Muscle of leg (tissue), 11 donors: Measurements from ENCODE around the gene DIAPH1. TPM values are rescaled to one million over a fixed set of nuclear protein-coding genes. Genes with fewer than 3 reads are reported as not detected.

Experiments used
- DNase-seq: peaks from one replicate; pipeline ENCODE4 v3.0.0; 2013
- H3K27ac ChIP-seq: one replicate; pipeline ENCODE4 v1.5.1; 2013; ENCODE audit warnings: mild to moderate bottlenecking, low read length, control low read depth
- H3K27me3 ChIP-seq: one replicate; pipeline ENCODE4 v1.6.1; 2013; ENCODE audit warnings: low read length; ENCODE audit not compliant: control insufficient read depth, insufficient read depth
- H3K36me3 ChIP-seq: one replicate; pipeline ENCODE4 v1.6.1; 2013; ENCODE audit warnings: low read length; ENCODE audit not compliant: control insufficient read depth, insufficient read depth
- H3K4me1 ChIP-seq: one replicate; pipeline ENCODE4 v1.6.1; 2013; ENCODE audit warnings: low read length; ENCODE audit not compliant: control insufficient read depth, insufficient read depth
- H3K4me3 ChIP-seq: one replicate; pipeline ENCODE4 v1.5.1; 2013; ENCODE audit warnings: low read length, control low read depth
- H3K9me3 ChIP-seq: replicated peaks from 2 replicates; pipeline ENCODE4 v1.6.1; 2013; ENCODE audit warnings: low read depth, low read length; ENCODE audit not compliant: control insufficient read depth
- WGBS: methylation state at CpG from one replicate; pipeline ENCODE4 v1.1.5; 2013; ENCODE audit warnings: missing lambda C conversion rate; ENCODE audit not compliant: insufficient coverage; 5-methylcytosine and 5-hydroxymethylcytosine counted together
- polyA plus RNA-seq, 8 donors: library from polyadenylated mRNA; unstranded; fragments of 120-200 nt; gene quantifications; one replicate each; pipeline versions ENCODE4 v1.2.1 to v1.2.3, GENCODE V29; 2013; ENCODE audit warnings: inconsistent platforms in 1 of 8, low replicate concordance in 1 of 8; ENCODE audit not compliant: insufficient read length in 8 of 8, insufficient read depth in 1 of 8
- total RNA-seq: library from RNA; stranded (reverse); fragments of 120-200 nt; gene quantifications from one replicate; pipeline ENCODE4 v1.2.4, GENCODE V29; 2013

DIAPH1 gene
- total and polyA plus RNA-seq, 9 donors: 11.5 to 34.5 (median 28.0) TPM

DNA sequence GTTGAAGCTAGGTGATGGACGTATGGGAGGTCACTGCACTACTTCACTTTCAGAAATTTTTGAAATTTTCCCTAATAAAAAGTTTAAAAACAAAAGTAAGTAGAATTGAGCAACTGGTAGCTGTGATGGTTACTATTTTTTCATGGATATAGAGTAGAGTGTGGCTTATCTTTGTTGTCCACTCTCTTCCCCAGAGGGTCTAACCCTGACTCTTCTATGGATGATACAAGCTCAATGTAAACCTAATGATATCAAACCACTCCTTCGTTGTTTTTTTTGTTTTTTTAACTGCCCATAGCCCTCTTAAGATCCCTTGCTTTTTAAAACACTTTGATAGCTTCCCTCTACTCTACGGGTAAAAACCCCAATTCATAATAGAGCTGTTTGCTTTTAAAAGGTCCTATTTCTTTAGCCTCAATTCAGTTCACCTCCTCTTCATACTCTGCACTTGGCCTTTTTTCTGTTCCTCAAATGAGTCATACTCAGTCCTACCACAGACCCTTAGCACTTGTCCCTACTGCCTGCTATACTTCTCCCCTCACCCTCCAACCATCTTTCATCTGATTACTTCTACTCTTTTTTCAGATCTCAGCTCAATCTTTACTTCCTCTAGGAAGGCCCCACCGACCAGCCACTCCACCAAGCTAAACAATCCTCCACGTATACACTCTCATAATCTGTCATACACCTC is 15.2 kb upstream of the DIAPH1 start:
- WGBS: 82% methylated on average over 4 of the region's 5 CpGs
- no peak for DNase-seq
- peaks cover 23% of the 10 kb centered on the region for H3K36me3 ChIP-seq

DNA sequence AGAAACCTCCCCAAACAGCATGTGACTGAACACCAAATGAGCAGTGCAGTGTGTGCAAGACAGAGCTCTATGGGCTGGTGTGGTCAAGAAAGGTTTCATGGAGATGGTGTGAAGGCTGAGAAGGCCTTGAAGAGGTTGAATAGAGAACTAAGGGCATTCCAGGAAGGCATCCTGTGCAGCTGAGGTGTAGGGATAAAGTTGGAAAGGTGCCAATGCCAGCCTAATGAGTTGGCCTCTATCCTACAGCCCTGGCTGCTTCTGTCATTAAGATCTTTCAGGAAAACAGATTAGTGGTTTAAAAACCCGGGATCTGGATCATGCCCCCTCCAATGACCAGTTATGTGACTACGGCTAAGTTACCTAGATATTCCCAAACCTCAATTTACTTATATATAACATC is 13.8 kb upstream of the DIAPH1 start:
- H3K36me3 ChIP-seq: peaks cover 36% of the 10 kb centered on the region
- no peak overlapping the region for H3K27ac ChIP-seq
- H3K9me3 ChIP-seq: no peaks in the 10 kb centered on the region
- WGBS: no CpG with 5 or more reads among the region's 2 CpGs
- H3K4me3 ChIP-seq: no peak overlapping the region
- peaks cover 19% of the 10 kb centered on the region for H3K4me1 ChIP-seq
- DNase-seq: no peak
- peaks cover 8% of the 10 kb centered on the region for H3K27me3 ChIP-seq

More for the DNA sequence above, 15.2 kb upstream of the DIAPH1 start:
- peaks cover 22% of the 10 kb centered on the region for H3K27me3 ChIP-seq
- no peak overlapping the region for H3K4me3 ChIP-seq
- no peak overlapping the region for H3K27ac ChIP-seq
- H3K9me3 ChIP-seq: no peaks in the 10 kb centered on the region
- peaks cover 26% of the 10 kb centered on the region for H3K4me1 ChIP-seq

DNA sequence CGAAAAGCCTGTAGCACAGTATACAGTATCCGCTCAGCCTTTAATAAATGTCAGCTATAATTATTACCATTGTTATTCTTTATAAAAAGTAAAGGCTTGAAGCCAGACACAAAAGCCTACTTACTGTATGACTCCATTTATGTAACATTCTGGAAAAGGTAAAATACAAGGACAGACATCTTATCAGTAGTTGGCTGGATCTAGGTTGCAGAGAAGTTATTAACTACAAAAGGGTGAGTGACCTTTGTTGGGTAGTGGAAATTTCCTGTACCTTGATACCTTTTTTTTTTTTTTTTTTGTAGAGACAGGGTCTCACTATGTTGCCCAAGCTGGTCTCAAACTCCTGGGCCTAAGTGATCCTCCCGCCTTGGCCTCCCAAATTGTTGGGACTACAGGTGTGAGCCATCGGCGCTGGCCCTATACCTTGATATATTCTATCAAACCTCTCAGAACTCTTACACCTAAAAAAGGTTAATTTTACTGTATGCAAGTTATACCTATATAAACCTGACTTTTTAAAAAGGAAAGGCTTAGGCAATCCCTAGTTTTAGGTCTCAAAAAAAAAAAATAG is 11.9 kb upstream of the DIAPH1 start:
- H3K36me3 ChIP-seq: peaks cover 51% of the 10 kb centered on the region
- H3K4me3 ChIP-seq: no peak overlapping the region
- peaks cover 7% of the 10 kb centered on the region for H3K4me1 ChIP-seq
- H3K27ac ChIP-seq: no peak overlapping the region
- no peak for DNase-seq
- no peaks in the 10 kb centered on the region for H3K27me3 ChIP-seq
- no peaks in the 10 kb centered on the region for H3K9me3 ChIP-seq
- WGBS: no CpG with 5 or more reads among the region's 5 CpGs

DNA sequence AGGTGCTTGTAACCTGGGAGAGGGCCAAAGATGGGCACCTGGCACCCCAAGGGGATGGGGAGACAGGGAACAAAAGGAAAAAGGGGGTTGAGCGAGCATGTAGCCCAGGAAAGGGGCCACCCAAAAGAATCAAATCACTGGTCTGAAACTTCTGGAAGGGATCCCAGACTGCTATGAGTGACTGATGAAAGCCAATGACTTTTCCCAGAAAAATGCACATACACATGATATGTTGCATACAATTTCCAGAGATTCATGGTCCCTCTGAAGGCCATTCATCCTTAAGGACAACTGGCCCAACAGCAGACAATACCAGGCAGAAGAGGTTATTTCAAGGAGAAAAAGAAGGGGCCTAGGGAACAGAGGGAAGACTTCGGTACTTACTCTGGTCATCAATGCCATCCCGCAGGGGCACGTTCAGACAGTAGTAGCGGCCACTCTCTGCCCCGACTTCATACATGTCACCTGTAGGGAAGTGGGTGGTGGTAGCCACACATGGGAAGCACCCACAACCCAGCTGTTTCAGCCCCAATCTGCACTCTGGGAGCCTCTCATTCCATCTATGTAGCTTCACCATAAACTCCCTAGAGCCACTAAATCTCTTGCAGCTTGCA is 9.5 kb upstream of the DIAPH1 start:
- WGBS: 100% methylated on average over 1 of the region's 6 CpGs
- peaks cover 6% of the 10 kb centered on the region for H3K4me1 ChIP-seq
- no peak for DNase-seq
- H3K4me3 ChIP-seq: no peak overlapping the region
- no peaks in the 10 kb centered on the region for H3K9me3 ChIP-seq
- no peak overlapping the region for H3K27ac ChIP-seq
- H3K27me3 ChIP-seq: no peaks in the 10 kb centered on the region
- H3K36me3 ChIP-seq: peaks cover 61% of the 10 kb centered on the region

DNA sequence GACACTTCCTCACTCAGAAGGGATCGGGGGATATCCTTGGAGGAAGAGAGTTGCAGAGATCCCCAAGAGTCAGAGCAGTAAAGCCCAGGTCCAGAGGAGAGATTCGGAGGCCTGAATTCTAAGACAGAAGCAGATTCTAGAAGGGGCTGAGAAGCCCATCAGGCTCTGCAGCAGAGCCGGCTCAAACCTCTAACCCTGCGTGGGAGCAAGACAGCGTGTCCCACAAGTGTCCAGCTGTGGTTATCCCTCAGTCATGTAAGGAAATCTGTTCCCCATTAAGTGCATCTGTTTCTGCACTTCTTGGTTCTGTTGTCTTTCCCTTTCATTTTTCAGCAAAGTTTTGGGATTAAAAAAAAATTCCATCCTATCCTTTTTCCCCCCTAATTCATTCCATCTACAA is 4.8 kb upstream of the DIAPH1 start:
- peak; percentile 74 for DNase-seq
- peaks cover 8% of the 10 kb centered on the region for H3K4me1 ChIP-seq
- peak overlapping the region; percentile 29 for H3K27ac ChIP-seq
- WGBS: 20% methylated on average over 4 of the region's 5 CpGs
- H3K4me3 ChIP-seq: no peak overlapping the region
- H3K36me3 ChIP-seq: peaks cover 55% of the 10 kb centered on the region
- H3K9me3 ChIP-seq: no peaks in the 10 kb centered on the region
- H3K27me3 ChIP-seq: no peaks in the 10 kb centered on the region

DNA sequence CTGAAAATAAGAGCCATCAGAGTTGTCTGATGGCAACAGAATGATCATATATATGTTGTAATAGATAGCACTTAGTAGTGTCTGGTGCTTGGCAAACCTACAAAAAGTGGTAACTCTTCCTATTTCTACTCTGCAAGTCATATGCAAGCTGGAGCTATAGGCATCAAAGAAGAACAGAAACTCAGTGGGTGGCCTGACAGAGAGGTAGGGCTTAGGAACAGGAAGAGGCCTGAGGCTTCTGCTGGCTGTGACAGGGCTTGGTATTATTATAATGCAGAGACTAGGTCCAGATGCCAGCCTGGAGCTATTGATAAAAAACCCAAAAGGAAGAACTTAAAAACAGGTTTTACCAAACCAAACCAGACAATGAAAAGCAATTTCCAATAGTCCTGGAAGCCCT is 4.4 kb upstream of the DIAPH1 start:
- H3K4me1 ChIP-seq: peaks cover 9% of the 10 kb centered on the region
- peak; percentile 63 for DNase-seq
- H3K4me3 ChIP-seq: no peak overlapping the region
- H3K27me3 ChIP-seq: no peaks in the 10 kb centered on the region
- no peaks in the 10 kb centered on the region for H3K9me3 ChIP-seq
- H3K27ac ChIP-seq: peak overlapping the region; percentile 29
- H3K36me3 ChIP-seq: peaks cover 51% of the 10 kb centered on the region

DNA sequence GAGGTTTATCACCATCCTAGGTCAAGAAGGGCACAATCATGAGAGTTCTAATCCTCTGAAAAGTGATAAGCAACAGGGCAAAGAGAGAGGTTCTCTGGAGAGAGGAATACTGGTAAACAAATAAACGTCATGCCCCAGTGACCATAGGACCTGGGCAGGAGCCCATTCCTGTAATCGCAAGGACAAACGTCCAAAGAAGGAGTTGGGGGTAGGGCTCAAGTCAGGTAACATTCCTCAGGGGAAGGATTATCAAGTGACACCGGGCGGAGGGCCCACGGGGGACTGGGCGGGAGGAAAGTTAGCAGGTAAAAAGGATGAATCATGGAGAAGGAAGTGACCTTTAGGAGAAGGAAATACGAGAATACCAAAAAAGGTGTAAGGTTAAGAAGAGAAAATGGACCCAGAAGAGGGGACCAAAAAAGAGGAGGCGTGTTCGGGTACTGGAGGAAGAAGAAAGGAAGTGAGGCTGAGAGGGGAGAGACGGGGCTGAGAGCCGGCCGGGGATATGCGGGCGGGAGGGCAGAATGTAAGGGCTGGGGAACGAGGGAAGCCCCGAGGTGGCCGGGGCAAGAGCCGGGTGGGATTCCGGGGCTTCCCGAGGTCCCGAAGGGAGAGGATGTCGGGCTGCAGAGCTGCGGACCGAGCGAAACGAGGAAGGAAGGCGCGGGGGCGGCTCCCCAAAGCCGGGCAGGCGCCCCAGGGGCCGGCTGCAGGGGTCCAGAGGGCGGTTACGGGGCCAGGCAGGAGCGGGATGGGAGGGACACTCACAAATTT is 583 bp downstream of the DIAPH1 start:
- H3K4me3 ChIP-seq: peak overlapping the region; percentile 83
- no peaks in the 10 kb centered on the region for H3K27me3 ChIP-seq
- no peaks in the 10 kb centered on the region for H3K9me3 ChIP-seq
- H3K27ac ChIP-seq: peak overlapping the region; percentile 70
- WGBS: 1% methylated on average over 36 of the region's 36 CpGs
- H3K4me1 ChIP-seq: peaks cover 11% of the 10 kb centered on the region
- DNase-seq: peak; percentile 47
- H3K36me3 ChIP-seq: peaks cover 16% of the 10 kb centered on the region

DNA sequence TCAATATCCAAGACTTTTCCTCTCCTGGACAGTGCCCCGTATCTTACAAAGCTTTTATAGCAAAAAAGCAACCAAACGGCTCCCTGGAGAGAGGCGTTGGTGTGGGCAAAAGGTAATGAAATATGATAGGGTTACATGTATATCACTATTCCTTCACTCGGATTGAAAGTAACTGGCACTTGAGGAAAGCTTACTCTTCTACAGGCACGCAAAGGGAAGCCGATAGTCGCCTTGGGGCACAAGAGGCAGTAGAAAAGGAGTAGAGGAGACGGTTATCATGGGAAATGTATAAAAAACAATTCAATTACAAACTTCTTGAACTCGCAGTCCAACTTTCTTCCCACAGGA is 1.1 kb downstream of the DIAPH1 start:
- peaks cover 11% of the 10 kb centered on the region for H3K4me1 ChIP-seq
- peak overlapping the region; percentile 83 for H3K4me3 ChIP-seq
- H3K27ac ChIP-seq: peak overlapping the region; percentile 70
- peaks cover 13% of the 10 kb centered on the region for H3K36me3 ChIP-seq
- no CpG with 5 or more reads among the region's 9 CpGs for WGBS
- DNase-seq: no peak
- no peaks in the 10 kb centered on the region for H3K27me3 ChIP-seq
- no peaks in the 10 kb centered on the region for H3K9me3 ChIP-seq

DNA sequence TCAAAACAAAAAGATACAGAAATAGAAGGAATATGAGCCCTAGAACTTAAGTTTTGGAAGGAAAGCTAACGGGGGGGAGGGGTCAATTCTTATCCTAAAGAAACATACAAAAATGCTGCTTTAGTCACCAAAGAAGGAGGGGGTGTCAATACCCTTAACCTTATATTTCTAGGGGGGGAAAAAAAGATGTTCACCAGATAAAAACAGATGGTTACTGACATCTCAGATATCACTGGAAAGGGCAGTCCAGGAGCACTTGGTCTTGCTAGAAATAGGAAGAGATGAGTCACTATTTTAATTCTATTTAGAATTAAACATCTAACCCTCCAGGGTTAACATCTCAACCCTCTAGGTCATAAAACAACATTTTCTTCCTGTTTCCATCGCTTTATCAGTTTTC is 1.7 kb downstream of the DIAPH1 start:
- WGBS: no CpG with 5 or more reads among the region's 2 CpGs
- no peaks in the 10 kb centered on the region for H3K27me3 ChIP-seq
- no peak overlapping the region for H3K4me3 ChIP-seq
- DNase-seq: no peak
- peaks cover 11% of the 10 kb centered on the region for H3K36me3 ChIP-seq
- no peak overlapping the region for H3K27ac ChIP-seq
- no peaks in the 10 kb centered on the region for H3K9me3 ChIP-seq
- peaks cover 11% of the 10 kb centered on the region for H3K4me1 ChIP-seq
